Fibroblast of villous mesenchyme (primary cell): Measurements from ENCODE around the gene MFSD12. TPM values are rescaled to one million over a fixed set of nuclear protein-coding genes. Genes with fewer than 3 reads are reported as not detected.

Source experiments
- DNase-seq: peaks from one replicate; pipeline ENCODE4 v3.0.0-alpha.2; 2010; ENCODE audit warnings: low read depth
- H3K4me3 ChIP-seq: 2 replicates; pipeline ENCODE4 v1.5.1; 2011; ENCODE audit warnings: low read depth, mild to moderate bottlenecking, low read length
- small RNA-seq: library from RNA; depleted of rRNA; stranded (forward); fragments of <200 nt; gene quantifications from one replicate; pipeline ENCODE3, GENCODE V24; 2012
- total RNA-seq: library from RNA; depleted of rRNA; stranded (reverse); fragments of >200 nt; gene quantifications from 2 replicates; pipeline ENCODE4 v1.2.3, GENCODE V29; 2012
- TF ChIP-seq, protein P1 (sequence below): IDR thresholded peaks from 2 replicates; pipeline ENCODE4 v1.5.1; 2012; ENCODE audit warnings: low read depth, mild to moderate bottlenecking, low read length; ENCODE audit not compliant: insufficient read depth

Gene MFSD12
- total RNA-seq, 1 donor, result 137 TPM

DNA sequence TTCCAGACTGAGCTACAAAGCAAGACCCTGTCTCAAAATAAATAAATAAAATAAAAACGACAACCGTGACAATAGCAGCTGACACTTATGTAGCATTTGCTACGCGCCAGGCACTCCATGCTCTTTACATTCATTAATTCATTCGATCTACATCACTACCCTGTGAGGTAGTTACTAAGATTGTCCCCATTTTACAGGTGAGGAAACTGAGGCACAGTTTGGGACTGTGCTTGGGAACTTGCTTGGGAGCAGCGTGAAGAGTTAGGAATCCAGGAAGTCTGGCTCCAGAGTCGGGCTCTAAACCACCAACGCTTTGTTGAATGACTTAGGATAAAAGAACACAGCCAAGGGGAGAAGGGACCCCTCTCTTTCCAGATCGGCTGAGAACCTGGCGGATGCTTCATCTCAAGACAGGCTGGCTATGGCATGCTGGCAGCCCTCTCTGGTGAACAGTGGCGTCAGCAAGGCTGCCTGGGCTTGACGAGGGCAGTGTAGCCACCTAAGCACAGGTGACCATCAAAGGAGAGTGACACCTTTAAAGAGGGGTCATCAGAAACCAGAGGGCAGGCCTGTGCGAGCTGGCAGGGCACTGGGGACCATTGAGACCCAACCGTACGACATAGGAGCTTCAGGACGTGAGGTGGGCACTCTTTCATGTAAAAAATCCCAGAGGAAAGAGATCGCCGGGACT, 57.5 kb downstream of the MFSD12 start:
- H3K4me3 ChIP-seq, result peak overlapping the region; percentile 97
- DNase-seq, result no peak
- TF ChIP-seq, protein P1, sequence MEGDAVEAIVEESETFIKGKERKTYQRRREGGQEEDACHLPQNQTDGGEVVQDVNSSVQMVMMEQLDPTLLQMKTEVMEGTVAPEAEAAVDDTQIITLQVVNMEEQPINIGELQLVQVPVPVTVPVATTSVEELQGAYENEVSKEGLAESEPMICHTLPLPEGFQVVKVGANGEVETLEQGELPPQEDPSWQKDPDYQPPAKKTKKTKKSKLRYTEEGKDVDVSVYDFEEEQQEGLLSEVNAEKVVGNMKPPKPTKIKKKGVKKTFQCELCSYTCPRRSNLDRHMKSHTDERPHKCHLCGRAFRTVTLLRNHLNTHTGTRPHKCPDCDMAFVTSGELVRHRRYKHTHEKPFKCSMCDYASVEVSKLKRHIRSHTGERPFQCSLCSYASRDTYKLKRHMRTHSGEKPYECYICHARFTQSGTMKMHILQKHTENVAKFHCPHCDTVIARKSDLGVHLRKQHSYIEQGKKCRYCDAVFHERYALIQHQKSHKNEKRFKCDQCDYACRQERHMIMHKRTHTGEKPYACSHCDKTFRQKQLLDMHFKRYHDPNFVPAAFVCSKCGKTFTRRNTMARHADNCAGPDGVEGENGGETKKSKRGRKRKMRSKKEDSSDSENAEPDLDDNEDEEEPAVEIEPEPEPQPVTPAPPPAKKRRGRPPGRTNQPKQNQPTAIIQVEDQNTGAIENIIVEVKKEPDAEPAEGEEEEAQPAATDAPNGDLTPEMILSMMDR, result no peak

DNA sequence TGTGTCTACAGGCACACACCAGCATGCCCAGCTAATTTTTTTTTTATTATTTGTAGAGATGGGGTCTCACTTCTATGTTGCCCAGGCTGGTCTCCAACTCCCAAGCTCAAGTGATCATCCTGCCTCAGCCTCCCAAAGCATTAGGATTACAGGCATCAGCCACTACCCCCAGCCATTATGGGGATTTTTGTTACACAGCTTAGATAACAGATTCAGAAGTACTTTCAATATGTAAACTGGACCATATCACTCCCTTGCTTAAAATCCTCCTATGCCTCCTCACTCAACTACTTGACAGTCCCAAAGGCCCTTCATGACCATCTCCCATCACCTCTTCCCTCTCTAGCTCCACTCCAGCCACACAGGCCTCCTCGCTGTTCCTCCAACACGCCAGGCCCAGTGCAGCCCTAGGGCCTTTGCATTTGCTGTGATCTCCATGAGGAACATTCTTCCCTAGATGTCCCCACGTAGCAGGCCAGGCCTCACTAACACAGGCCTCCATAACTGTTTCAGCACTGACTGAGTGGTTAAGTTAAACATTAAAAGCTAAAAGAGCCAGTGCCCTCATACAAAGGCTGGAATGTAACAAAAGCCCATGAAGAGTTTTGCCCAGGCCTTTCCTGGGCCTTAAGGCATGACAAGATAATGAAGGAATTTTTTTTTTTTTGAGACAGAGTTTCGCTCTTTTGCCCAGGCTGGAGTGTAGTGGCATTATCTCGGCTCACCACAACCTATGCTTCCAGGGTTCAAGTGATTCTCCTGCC, 59.4 kb downstream of the MFSD12 start:
- H3K4me3 ChIP-seq, result no peak overlapping the region
- DNase-seq, result no peak
- TF ChIP-seq, protein P1, result no peak

DNA sequence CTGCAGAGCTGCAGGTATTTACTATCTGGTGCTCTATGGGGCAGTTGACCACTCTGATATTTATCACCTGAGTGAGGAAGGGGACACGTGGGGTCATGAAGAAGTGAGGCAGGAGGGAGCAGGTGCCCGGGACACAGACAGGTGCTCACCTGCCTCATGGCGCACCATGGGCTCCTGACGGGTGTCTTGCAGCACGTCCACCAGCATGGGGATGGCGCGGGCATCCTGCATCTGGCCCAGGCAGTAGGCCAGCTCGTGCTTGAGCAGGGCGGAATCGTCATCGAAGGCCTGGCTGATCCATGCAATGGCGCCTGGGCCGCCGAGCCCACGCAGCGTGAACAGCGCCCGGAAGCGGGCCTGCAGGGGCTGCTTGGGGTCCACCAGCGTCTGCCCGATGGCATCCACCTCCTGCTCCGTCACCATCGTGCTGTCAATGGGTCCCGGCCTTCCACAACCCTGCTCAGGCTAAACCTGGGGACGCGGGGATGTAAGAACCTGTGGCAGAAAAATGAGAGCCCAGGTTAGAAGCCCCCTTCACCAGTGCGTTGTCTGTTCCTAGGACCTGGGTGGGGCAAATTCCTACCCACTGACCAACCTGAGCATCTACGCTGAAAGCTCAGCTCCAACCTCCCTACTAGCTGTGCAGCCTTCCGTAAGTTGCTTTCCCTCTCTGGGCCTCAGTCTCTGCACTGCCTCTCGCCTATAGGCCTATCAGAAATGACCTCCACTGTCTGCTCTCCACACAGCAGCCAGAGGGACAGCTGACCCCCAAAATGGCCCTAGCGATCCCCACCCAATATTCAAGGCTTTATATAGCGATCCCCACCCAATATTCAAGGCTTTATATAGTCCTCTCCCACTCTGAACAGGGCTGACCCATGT, 60.8 kb downstream of the MFSD12 start:
- no peak overlapping the region for H3K4me3 ChIP-seq
- DNase-seq, result no peak
- TF ChIP-seq, protein P1, result no peak

DNA sequence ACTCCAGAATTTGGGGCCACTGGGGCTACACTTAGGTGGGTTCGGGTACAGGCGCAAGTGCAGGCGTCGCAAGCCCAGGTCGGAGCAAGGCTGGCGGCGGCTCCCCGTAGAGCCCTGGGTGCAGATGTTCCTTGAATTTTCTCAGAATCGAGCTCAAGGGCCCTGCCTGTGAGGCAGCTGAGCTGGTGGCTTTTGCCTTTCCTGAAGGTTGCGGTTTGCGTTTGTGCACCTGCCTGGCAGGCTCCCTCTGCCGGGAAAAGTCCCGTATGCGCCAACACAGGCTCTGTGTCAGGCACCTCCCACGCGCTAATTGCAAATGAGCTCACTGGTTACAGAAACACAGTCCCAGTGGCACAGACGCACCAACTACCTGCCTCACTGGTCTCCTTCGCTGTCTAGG, 62.8 kb downstream of the MFSD12 start:
- TF ChIP-seq, protein P1, result no peak
- no peak overlapping the region for H3K4me3 ChIP-seq
- no peak for DNase-seq

Small RNA genes within 50 kb of the gene (small RNA-seq; reads per million reads assigned to genes)
- gene AC005786.1 (not detected), gene RF00212 (not detected)

Other genes with a start within 250 kb of the MFSD12 start
- gene NFIC, start 191.0 kb downstream of the MFSD12 start, total RNA-seq, result 42.7 and 56.0 TPM in 2 replicates
- not detected in 2 replicates for gene SMIM24, start 77.1 kb downstream of the MFSD12 start, total RNA-seq
- gene SMIM44, start 74.1 kb downstream of the MFSD12 start, total RNA-seq, result not detected in 2 replicates
- 10.4 and 11.6 TPM in 2 replicates for gene DOHH, start 56.9 kb downstream of the MFSD12 start, total RNA-seq
- gene FZR1, start 51.3 kb downstream of the MFSD12 start, total RNA-seq, result 37.6 and 40.3 TPM in 2 replicates
- not detected in 2 replicates for gene TEKTIP1, start 18.4 kb downstream of the MFSD12 start, total RNA-seq
- gene HMG20B, start 15.4 kb upstream of the MFSD12 start, total RNA-seq, result 72.5 and 124 TPM in 2 replicates
- gene GIPC3, start 27.9 kb upstream of the MFSD12 start, total RNA-seq, result 0.32 and 0.43 TPM in 2 replicates
- gene TBXA2R, start 49.3 kb upstream of the MFSD12 start, total RNA-seq, result 4.3 and 4.8 TPM in 2 replicates
- 17.7 and 24.8 TPM in 2 replicates for gene CACTIN, start 69.2 kb upstream of the MFSD12 start, total RNA-seq
- 40.6 and 46.2 TPM in 2 replicates for gene PIP5K1C, start 142.9 kb upstream of the MFSD12 start, total RNA-seq
- not detected in 2 replicates for gene TJP3, start 150.8 kb upstream of the MFSD12 start, total RNA-seq
- 19.4 and 22.2 TPM in 2 replicates for gene APBA3, start 204.1 kb upstream of the MFSD12 start, total RNA-seq
- 48.4 and 64.1 TPM in 2 replicates for gene MRPL54, start 205.1 kb upstream of the MFSD12 start, total RNA-seq
- not detected in 2 replicates for gene RAX2, start 214.6 kb upstream of the MFSD12 start, total RNA-seq
- gene MATK, start 228.8 kb upstream of the MFSD12 start, total RNA-seq, result not detected in 2 replicates